Inflammatory macrophage treated with lipopolysaccharide for 4 hours (primary cell): Measurements from ENCODE around the gene DIAPH1.
A peak's percentile ranks its signal among the peaks of the same experiment; 100 is the strongest.

ENCODE experiments used
- DNase-seq: peaks from one replicate; pipeline ENCODE4 v3.0.0-alpha.2; 2020

The DIAPH1 gene

GRCh38 chr5:141496038-141496437 is 122.8 kb downstream of the DIAPH1 start:
- no peak for DNase-seq

GRCh38 chr5:141495453-141495811 is 123.4 kb downstream of the DIAPH1 start:
- no peak for DNase-seq

GRCh38 chr5:141494761-141495452 is 123.9 kb downstream of the DIAPH1 start:
- DNase-seq, result no peak

GRCh38 chr5:141493500-141494422 is 125.0 kb downstream of the DIAPH1 start:
- no peak for DNase-seq

- peak; percentile 16 for DNase-seq
Observed at GRCh38 chr5:141492168-141492885, 126.5 kb downstream of the DIAPH1 start.

- DNase-seq, result no peak
Observed at GRCh38 chr5:141491323-141492167, 127.3 kb downstream of the DIAPH1 start.

- DNase-seq, result no peak
Observed at GRCh38 chr5:141490771-141491170, 128.0 kb downstream of the DIAPH1 start.

- no peak for DNase-seq
Observed at GRCh38 chr5:141490271-141490670, 128.5 kb downstream of the DIAPH1 start.

GRCh38 chr5:141489841-141490240 is 129.0 kb downstream of the DIAPH1 start:
- DNase-seq, result no peak

GRCh38 chr5:141488591-141489561 is 129.9 kb downstream of the DIAPH1 start, which contains the start of gene PCDHGC5:
Gene PCDHGC5, plus strand, starts transcription at chr5:141489081. Its CDS starts 160 bp downstream, at chr5:141489241.
- no peak for DNase-seq

GRCh38 chr5:141487131-141487530 is 131.7 kb downstream of the DIAPH1 start:
- no peak for DNase-seq

- no peak for DNase-seq
Observed at GRCh38 chr5:141486091-141486490, 132.7 kb downstream of the DIAPH1 start.

GRCh38 chr5:141485321-141486055 is 133.3 kb downstream of the DIAPH1 start:
- no peak for DNase-seq

GRCh38 chr5:141484641-141485311 is 134.0 kb downstream of the DIAPH1 start, which contains the start of gene PCDHGC4:
Gene PCDHGC4, plus strand, starts transcription at chr5:141485030. Its CDS starts 144 bp downstream, at chr5:141485174.
- DNase-seq, result no peak

GRCh38 chr5:141484310-141484640 is 134.5 kb downstream of the DIAPH1 start:
- no peak for DNase-seq

GRCh38 chr5:141483902-141484301 is 134.9 kb downstream of the DIAPH1 start:
- no peak for DNase-seq

GRCh38 chr5:141479776-141480175 is 139.0 kb downstream of the DIAPH1 start:
- DNase-seq, result peak; percentile 19

- DNase-seq, result no peak
Observed at GRCh38 chr5:141478321-141478945, 140.4 kb downstream of the DIAPH1 start.

- no peak for DNase-seq
Observed at GRCh38 chr5:141477815-141478214, 141.0 kb downstream of the DIAPH1 start.
